Measurements from ENCODE around the gene DDX10. TPM values are rescaled to one million over a fixed set of nuclear protein-coding genes. Genes with fewer than 3 reads are reported as not detected.

Gene DDX10
- 30.7 TPM for polyA plus RNA-seq (2013, experiment 1 of 2)
- polyA plus RNA-seq (2013, experiment 2 of 2): 31.0 TPM

GRCh38 chr11:108664730-108665525 lies at the start of gene DDX10:
Gene DDX10 (plus strand): TSS chr11:108665069. CDS start chr11:108665154, 85 bp downstream.
- H3K9ac ChIP-seq (ENCODE audit: low read depth, low read length): peak within 1 kb of the TSS; percentile 76
- H3K9me3 ChIP-seq (ENCODE audit: insufficient read depth, low read depth, low read length): no peaks in the 10 kb centered on the region
- H3K36me3 ChIP-seq (ENCODE audit: insufficient read depth, low read length): peaks cover 17% of the 10 kb centered on the region
- no peaks in the 10 kb centered on the region for H3K27me3 ChIP-seq (ENCODE audit: insufficient read depth, low read length)
- H3K4me3 ChIP-seq (ENCODE audit: low read length): peak within 1 kb of the TSS; percentile 88
- WGBS: under 1% methylated on average over 61 of the region's 61 CpGs
- H3K27ac ChIP-seq (ENCODE audit: low read depth, low read length): peak within 1 kb of the TSS; percentile 77; the same call in 1 of the 2 replicates
- H3K4me1 ChIP-seq (ENCODE audit: insufficient read depth, low read length): peaks cover 3% of the 10 kb centered on the region; the same call in 1 of the 2 replicates

GRCh38 chr11:108616549-108616948 lies 48.3 kb upstream of the DDX10 start:
- WGBS: 87% methylated on average over 3 of the region's 3 CpGs
- Histone ChIP-seq H3K27ac (ENCODE audit: low read depth, low read length) (no peak overlapping the region), H3K9me3 (ENCODE audit: insufficient read depth, low read depth, low read length) (no peaks in the 10 kb centered on the region), H3K4me3 (ENCODE audit: low read length) (no peak overlapping the region), H3K9ac (ENCODE audit: low read depth, low read length) (no peak overlapping the region), H3K36me3 (ENCODE audit: insufficient read depth, low read length) (no peaks in the 10 kb centered on the region), H3K4me1 (ENCODE audit: insufficient read depth, low read length) (no peaks in the 10 kb centered on the region), H3K27me3 (ENCODE audit: insufficient read depth, low read length) (no peaks in the 10 kb centered on the region)

GRCh38 chr11:108617055-108617454 lies 47.8 kb upstream of the DDX10 start:
- Histone ChIP-seq H3K9ac (ENCODE audit: low read depth, low read length) (no peak overlapping the region), H3K27me3 (ENCODE audit: insufficient read depth, low read length) (no peaks in the 10 kb centered on the region), H3K36me3 (ENCODE audit: insufficient read depth, low read length) (no peaks in the 10 kb centered on the region), H3K4me1 (ENCODE audit: insufficient read depth, low read length) (no peaks in the 10 kb centered on the region), H3K9me3 (ENCODE audit: insufficient read depth, low read depth, low read length) (no peaks in the 10 kb centered on the region), H3K4me3 (ENCODE audit: low read length) (no peak overlapping the region), H3K27ac (ENCODE audit: low read depth, low read length) (no peak overlapping the region)
- 87% methylated on average over 4 of the region's 4 CpGs for WGBS

- H3K36me3 ChIP-seq (ENCODE audit: insufficient read depth, low read length): no peaks in the 10 kb centered on the region
- no peaks in the 10 kb centered on the region for H3K27me3 ChIP-seq (ENCODE audit: insufficient read depth, low read length)
- H3K4me3 ChIP-seq (ENCODE audit: low read length): no peak overlapping the region
- 80% methylated on average over 1 of the region's 1 CpG for WGBS
- no peak overlapping the region for H3K27ac ChIP-seq (ENCODE audit: low read depth, low read length)
- H3K9ac ChIP-seq (ENCODE audit: low read depth, low read length): no peak overlapping the region
- H3K9me3 ChIP-seq (ENCODE audit: insufficient read depth, low read depth, low read length): no peaks in the 10 kb centered on the region
- H3K4me1 ChIP-seq (ENCODE audit: insufficient read depth, low read length): no peaks in the 10 kb centered on the region
Observed at GRCh38 chr11:108618529-108618928, 46.3 kb upstream of the DDX10 start.

GRCh38 chr11:108620958-108621772 lies 43.7 kb upstream of the DDX10 start:
- 100% methylated on average over 1 of the region's 2 CpGs for WGBS
- Histone ChIP-seq H3K4me3 (ENCODE audit: low read length) (no peak overlapping the region), H3K36me3 (ENCODE audit: insufficient read depth, low read length) (no peaks in the 10 kb centered on the region), H3K9me3 (ENCODE audit: insufficient read depth, low read depth, low read length) (no peaks in the 10 kb centered on the region), H3K9ac (ENCODE audit: low read depth, low read length) (no peak overlapping the region), H3K4me1 (ENCODE audit: insufficient read depth, low read length) (no peaks in the 10 kb centered on the region), H3K27me3 (ENCODE audit: insufficient read depth, low read length) (no peaks in the 10 kb centered on the region), H3K27ac (ENCODE audit: low read depth, low read length) (no peak overlapping the region)

- Histone ChIP-seq H3K27ac (ENCODE audit: low read depth, low read length) (no peak overlapping the region), H3K9me3 (ENCODE audit: insufficient read depth, low read depth, low read length) (no peaks in the 10 kb centered on the region), H3K4me1 (ENCODE audit: insufficient read depth, low read length) (no peaks in the 10 kb centered on the region), H3K27me3 (ENCODE audit: insufficient read depth, low read length) (no peaks in the 10 kb centered on the region), H3K4me3 (ENCODE audit: low read length) (no peak overlapping the region), H3K9ac (ENCODE audit: low read depth, low read length) (no peak overlapping the region), H3K36me3 (ENCODE audit: insufficient read depth, low read length) (no peaks in the 10 kb centered on the region)
- WGBS: 92% methylated on average over 1 of the region's 2 CpGs
Observed at GRCh38 chr11:108622341-108622740, 42.5 kb upstream of the DDX10 start.

- peaks cover 14% of the 10 kb centered on the region for H3K9me3 ChIP-seq (ENCODE audit: insufficient read depth, low read depth, low read length)
- no peak overlapping the region for H3K27ac ChIP-seq (ENCODE audit: low read depth, low read length)
- H3K9ac ChIP-seq (ENCODE audit: low read depth, low read length): no peak overlapping the region
- no peak overlapping the region for H3K4me3 ChIP-seq (ENCODE audit: low read length)
- H3K4me1 ChIP-seq (ENCODE audit: insufficient read depth, low read length): no peaks in the 10 kb centered on the region
- H3K27me3 ChIP-seq (ENCODE audit: insufficient read depth, low read length): no peaks in the 10 kb centered on the region
- 85% methylated on average over 5 of the region's 5 CpGs for WGBS
- no peaks in the 10 kb centered on the region for H3K36me3 ChIP-seq (ENCODE audit: insufficient read depth, low read length)
Observed at GRCh38 chr11:108624196-108624925, 40.5 kb upstream of the DDX10 start.

GRCh38 chr11:108628326-108628725 lies 36.5 kb upstream of the DDX10 start:
- Histone ChIP-seq H3K27ac (ENCODE audit: low read depth, low read length) (no peak overlapping the region), H3K4me1 (ENCODE audit: insufficient read depth, low read length) (peaks cover 8% of the 10 kb centered on the region; the same call in 1 of the 2 replicates), H3K9ac (ENCODE audit: low read depth, low read length) (no peak overlapping the region), H3K36me3 (ENCODE audit: insufficient read depth, low read length) (no peaks in the 10 kb centered on the region), H3K27me3 (ENCODE audit: insufficient read depth, low read length) (no peaks in the 10 kb centered on the region), H3K4me3 (ENCODE audit: low read length) (no peak overlapping the region), H3K9me3 (ENCODE audit: insufficient read depth, low read depth, low read length) (peaks cover 19% of the 10 kb centered on the region)
- 94% methylated on average over 10 of the region's 10 CpGs for WGBS

GRCh38 chr11:108628812-108629211 lies 36.1 kb upstream of the DDX10 start:
- WGBS: 98% methylated on average over 2 of the region's 2 CpGs
- Histone ChIP-seq H3K9ac (ENCODE audit: low read depth, low read length) (no peak overlapping the region), H3K27me3 (ENCODE audit: insufficient read depth, low read length) (no peaks in the 10 kb centered on the region)

GRCh38 chr11:108629274-108629673 lies 35.6 kb upstream of the DDX10 start:
- no peak overlapping the region for H3K9ac ChIP-seq (ENCODE audit: low read depth, low read length)
- H3K4me3 ChIP-seq (ENCODE audit: low read length): no peak overlapping the region
- peaks cover 19% of the 10 kb centered on the region for H3K9me3 ChIP-seq (ENCODE audit: insufficient read depth, low read depth, low read length)
- no peaks in the 10 kb centered on the region for H3K27me3 ChIP-seq (ENCODE audit: insufficient read depth, low read length)
- H3K27ac ChIP-seq (ENCODE audit: low read depth, low read length): no peak overlapping the region
- 90% methylated on average over 3 of the region's 3 CpGs for WGBS
- peaks cover 8% of the 10 kb centered on the region; the same call in 1 of the 2 replicates for H3K4me1 ChIP-seq (ENCODE audit: insufficient read depth, low read length)
- H3K36me3 ChIP-seq (ENCODE audit: insufficient read depth, low read length): no peaks in the 10 kb centered on the region

More at GRCh38 chr11:108628812-108629211, 36.1 kb upstream of the DDX10 start:
- Histone ChIP-seq H3K27ac (ENCODE audit: low read depth, low read length) (no peak overlapping the region), H3K9me3 (ENCODE audit: insufficient read depth, low read depth, low read length) (peaks cover 19% of the 10 kb centered on the region), H3K4me3 (ENCODE audit: low read length) (no peak overlapping the region), H3K4me1 (ENCODE audit: insufficient read depth, low read length) (peaks cover 8% of the 10 kb centered on the region; the same call in 1 of the 2 replicates), H3K36me3 (ENCODE audit: insufficient read depth, low read length) (no peaks in the 10 kb centered on the region)

Measured in HUES64 (cell line).